ENCODE data around the gene HCK.
"Not testable (repeated sequence)": the region's sequence is repeated elsewhere in the genome, so short reads cannot be mapped to it uniquely, and the experiment has no call there.

Gene HCK

DNA sequence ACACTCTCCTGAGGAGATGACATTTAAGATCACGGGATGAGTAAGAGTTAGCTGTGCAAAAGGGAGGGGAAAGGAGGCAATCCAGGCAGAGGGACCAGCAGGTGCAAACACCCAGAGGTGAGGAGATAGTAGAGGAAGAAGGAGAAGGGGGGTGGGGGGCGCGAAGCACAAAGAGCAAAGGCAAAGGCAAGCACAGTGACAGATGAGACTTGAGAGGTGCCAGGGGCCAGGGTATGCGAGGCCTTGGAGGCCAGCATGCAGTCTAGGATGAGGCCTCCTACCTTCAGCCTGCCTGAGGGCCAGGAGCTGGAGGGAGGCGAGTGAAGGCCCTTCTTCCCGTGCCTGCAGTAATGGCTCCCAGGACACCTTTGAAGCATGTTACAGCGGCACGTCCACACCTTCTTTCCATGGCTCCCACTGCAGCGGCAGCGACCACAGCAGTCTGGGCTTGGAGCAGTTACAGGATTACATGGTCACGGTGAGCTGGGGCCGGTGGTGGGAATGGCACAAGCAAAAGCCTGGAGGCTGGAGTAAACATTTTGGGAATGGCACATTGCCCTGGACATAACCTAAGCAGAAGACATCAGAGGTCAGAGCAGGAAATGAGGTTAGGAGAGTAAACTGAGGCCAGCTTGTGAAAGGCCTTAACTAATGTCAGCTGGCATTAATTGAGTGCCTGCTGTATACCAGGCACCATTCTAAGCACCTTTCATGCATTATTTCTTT, 23.2 kb upstream of the HCK start:
- no peak for DNase-seq (ENCODE audit: low spot score)

- no peak for DNase-seq (ENCODE audit: low spot score)
Observed at GRCh38 chr20:32029561-32029960, 22.5 kb upstream of the HCK start.

GRCh38 chr20:32031007-32031958, 20.8 kb upstream of the HCK start:
- DNase-seq (ENCODE audit: low spot score) = peak; percentile 53

DNA sequence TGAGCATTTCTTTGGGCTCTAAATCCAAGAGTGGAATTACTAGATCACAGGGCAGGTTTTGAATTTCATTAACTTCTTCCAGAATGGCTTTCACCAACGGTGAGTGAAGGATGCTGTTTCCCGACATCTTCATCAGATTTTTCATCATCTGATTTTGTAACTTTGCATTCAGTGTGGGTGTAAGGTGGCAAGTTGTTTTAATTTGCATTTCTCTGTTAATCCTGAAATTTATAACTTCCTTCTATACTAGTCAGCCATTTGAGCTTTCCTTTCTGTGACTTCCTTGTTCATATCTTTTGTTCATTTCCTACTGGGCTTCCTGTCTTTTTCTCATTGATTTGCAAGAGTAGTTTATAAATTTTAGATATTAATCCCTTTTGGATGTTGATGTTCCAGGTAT, 18.7 kb upstream of the HCK start:
- no peak for DNase-seq (ENCODE audit: low spot score)

GRCh38 chr20:32033721-32034120, 18.3 kb upstream of the HCK start:
- DNase-seq (ENCODE audit: low spot score) = not testable (repeated sequence)

DNA sequence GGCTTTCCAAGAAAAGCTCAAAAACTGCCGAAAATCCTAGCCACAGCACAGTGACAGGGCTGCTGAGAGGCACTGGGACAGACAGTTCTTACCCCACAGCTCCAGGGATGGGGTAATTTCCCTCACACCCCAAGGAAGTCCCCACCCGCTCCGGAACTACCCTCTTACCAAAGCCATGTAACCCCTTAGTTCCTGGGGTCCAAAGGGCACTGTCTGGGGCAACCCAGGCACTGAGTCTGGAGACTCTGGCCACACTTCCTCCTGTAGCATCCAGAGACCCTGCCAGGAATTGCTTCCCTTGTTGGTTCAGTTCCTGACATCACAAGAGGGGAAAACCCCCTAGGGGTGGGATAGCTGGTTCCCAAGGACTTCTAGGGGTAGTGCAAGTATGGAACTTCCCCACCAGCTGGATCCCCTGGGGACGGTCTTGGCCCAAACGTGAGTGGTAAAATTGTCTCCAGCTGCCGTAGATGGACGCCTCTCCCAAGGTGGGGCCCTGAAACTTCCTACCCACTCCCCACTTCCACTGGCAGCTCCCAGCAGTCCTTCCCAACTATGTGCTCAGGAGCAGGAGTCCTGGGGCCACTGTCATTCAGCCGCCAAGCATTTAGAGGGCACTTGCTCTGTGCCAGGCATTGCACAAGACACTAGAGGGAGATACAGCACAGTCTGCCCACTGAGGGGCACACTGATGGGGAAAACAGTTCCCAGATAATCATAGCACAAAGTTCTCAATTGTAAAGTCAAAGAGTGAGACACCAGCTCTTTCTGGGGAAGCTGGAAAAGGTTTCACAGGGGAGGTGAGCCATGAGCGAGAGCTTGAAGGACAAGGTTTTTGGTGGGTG, 17.2 kb upstream of the HCK start:
- no peak for DNase-seq (ENCODE audit: low spot score)

DNA sequence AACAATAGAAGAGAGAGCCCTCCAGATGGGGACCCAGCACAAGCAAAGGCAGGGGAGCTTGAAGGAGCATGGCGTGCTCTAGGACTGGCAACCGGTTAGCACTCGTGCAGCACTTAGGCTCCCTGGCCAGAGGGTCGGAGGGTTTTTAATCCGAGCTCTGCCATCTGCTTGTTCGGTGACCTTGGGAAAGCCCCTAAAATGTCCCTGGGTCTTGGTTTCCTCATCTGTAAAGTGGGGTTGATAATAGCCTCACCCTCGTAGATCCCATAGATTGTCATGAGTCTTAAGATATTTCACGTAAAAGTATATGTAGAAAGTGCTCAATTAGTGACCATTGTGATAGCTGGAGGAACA, 16.6 kb upstream of the HCK start:
- DNase-seq (ENCODE audit: low spot score) = no peak

DNA sequence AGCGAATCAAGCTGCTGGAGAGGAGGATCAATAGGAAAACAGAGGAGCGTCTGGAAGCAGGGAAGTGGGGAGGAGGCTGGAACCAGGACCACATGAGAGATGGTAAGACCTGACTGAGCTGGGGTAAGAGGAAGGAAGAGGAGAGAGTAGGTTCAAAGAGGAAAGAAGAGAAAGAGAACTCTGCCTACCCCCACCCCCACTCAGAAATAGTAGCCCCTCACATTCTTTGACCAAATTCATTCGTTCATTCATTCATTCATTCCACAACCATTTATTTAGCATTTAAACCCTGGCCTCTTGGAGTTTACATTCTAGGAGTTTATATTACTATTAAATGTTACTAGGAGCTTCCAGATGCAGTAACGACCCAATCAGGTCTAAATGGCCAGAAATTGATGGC, 15.8 kb upstream of the HCK start:
- DNase-seq (ENCODE audit: low spot score) = no peak

GRCh38 chr20:32036716-32037485, 15.1 kb upstream of the HCK start:
- no peak for DNase-seq (ENCODE audit: low spot score)

DNA sequence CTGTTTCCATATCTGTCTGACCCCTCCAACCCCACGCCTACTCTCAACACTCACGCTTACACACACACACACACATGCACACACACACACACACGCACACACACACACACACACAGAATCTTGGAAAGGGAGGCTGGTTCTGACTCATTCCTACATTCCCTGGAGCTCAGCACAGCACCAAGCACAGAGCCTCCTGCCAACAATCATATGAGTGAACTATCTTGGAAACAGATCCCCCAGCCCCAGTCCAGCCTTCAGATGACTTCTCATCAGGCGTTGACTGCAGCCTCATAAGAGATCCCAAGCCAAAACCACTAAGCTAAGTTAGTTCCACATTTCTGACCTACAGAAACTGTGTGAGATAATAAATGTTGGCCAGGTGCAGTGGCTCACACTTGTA, 14.1 kb upstream of the HCK start:
- DNase-seq (ENCODE audit: low spot score) = no peak

DNA sequence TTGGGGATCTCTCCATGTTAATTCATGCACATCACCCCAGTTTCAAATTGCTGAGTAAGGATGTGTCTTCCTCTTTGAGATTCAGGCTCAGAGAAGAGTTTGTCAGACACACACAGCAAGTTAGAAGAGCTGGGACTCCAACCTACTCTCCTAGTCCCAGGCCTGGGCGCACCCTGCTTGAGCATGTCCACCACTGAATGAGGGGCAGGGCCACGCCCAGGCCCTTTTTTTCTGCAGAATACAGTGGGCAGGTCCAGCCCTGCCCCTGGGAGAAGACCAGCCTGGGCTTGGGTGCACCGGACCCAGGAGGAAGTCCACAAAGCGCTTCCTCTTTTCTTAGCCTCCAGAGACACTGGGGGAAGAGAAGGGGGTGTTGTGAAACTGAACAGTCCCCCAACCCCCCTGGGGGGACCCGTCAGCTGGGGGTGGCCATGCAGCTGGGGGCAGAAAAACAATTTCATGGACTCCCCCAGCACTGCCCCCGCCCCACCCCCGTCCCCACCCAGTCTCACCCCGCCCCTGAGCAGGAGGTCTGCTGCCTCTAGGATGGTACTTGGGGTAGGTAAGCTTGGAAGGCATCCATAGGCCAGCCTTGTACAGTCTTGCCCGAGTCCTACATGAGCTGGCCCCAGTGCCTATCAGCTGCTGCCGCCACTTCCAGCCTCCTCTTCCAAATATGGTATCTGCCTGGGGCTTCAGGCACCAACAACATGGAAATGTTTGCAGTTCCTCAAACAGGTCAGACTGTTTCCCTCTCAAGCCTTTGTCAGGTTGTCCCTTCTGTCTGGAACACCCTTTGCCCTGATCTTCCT, 11.7 kb upstream of the HCK start:
- DNase-seq (ENCODE audit: low spot score) = peak; percentile 15

DNA sequence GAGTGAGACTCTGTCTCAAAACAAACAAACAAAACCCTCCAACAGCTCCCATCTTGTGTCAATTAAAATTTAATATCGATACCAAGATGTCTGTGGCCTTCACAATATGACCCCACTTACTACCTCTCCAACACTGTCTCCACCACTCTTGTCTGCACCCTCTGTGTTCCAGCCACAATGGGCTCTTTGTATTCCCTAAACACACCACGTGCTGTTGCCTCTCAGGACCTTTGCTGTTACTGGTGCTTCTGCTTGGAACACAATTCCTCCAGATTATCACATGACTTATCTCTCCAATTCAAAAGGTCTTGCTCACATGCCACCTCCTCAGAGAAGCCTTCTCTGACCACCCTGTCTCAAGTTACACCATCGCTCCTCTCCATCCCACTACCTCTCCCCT, 6.0 kb upstream of the HCK start:
- no peak for DNase-seq (ENCODE audit: low spot score)

- DNase-seq (ENCODE audit: low spot score) = no peak
Observed at GRCh38 chr20:32050324-32050841, 1.7 kb upstream of the HCK start.

- peak; percentile 25 for DNase-seq (ENCODE audit: low spot score)
Observed at GRCh38 chr20:32050851-32051556, 1.0 kb upstream of the HCK start.

GRCh38 chr20:32051720-32052089, 337 bp upstream of the HCK start:
- no peak for DNase-seq (ENCODE audit: low spot score)

- DNase-seq (ENCODE audit: low spot score) = no peak
Observed at GRCh38 chr20:32052778-32053362, 828 bp downstream of the HCK start.

- no peak for DNase-seq (ENCODE audit: low spot score)
Observed at GRCh38 chr20:32053648-32054047, 1.6 kb downstream of the HCK start.

DNA sequence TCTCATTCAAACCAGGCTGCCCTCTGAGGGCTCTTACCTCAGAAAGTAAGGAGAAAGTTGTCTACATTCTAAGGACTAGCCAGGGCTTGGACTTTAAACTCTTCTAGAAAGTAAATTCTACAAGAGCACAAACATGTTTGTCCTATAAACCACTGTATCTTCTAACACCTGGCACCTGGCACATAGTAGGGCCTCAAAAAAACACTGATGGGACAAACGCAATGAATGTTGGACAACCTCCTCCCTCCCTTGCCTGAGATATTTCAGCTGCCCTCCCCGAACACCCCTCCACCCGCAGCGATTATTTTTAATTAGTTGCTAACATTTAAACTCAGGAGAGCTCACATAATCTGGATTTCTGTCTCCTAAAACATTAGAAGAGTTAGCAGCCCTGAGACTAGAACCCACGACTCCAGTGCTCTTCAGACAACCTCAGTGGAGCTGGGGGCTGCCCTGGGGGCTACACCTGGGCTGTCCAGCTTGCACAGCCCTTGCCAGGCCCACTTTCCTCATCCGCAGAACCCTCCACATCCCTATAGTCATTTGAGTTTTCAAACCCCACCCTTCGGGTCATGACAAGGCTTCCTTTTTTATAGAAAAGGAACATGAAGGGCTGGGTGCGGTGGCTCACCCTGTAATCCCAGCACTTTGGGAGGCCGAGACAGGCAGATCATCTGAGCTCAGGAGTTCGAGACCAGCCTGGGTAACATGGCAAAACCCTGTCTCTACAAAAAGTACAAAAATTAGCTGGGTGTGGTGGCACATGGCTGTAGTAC, 4.9 kb downstream of the HCK start:
- no peak for DNase-seq (ENCODE audit: low spot score)

DNA sequence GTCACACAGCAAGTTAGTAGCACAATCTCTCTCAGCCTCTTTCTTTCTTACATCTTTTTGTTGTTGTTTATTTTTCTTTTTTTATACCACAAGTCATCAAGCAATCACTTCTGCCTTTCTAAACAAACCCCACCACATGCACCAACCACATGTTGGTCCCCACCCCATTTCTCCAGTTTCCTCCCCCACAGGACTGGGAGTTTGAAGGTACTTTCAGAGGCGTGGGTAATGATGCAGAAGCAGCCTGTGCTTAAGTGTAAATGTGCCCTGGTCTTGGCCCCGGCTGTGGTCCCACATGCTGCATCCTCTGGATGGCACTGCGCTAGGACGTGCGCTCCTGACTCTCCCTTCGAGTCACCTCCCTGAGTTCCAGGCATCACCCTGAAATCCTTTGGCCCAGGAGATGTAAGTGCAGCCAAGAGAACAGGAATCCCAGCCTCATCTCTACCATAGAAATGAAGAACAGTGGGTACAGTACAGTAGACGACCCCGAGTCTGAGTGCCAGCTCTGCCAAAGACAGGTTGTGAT, 5.7 kb downstream of the HCK start:
- no peak for DNase-seq (ENCODE audit: low spot score)

Measured in putamen (tissue), 1 donor.